Upper lobe of left lung (tissue), 4 donors: ENCODE measurements around the gene LRRC17.

Source experiments
- CTCF ChIP-seq, 6 experiments: fragments of 450-650 bp in 4 of 6; fragments of 200-600 bp in 2 of 6; sonication (generic) in 2 of 6; IDR thresholded peaks; one replicate each; pipeline ENCODE4 v1.5.1; 2016 to 2019; ENCODE audit warnings: antibody characterized with exemption in 6 of 6
- EP300 ChIP-seq, 4 donors: sonication (generic); formaldehyde crosslinking; IDR thresholded peaks; one replicate each; pipeline ENCODE4 v1.5.1; 2017; ENCODE audit warnings: antibody characterized with exemption in 4 of 4, control low read depth in 2 of 4
- POLR2A ChIP-seq, 4 donors: fragments of 450-650 bp; IDR thresholded peaks; one replicate each; pipeline ENCODE4 v1.5.1; 2016 to 2017; ENCODE audit warnings: antibody characterized with exemption in 4 of 4, mild to moderate bottlenecking in 2 of 4

- no peak for TF ChIP-seq CTCF (IDR thresholded peaks at IDR 0.05)
- no peak for TF ChIP-seq POLR2A (IDR thresholded peaks at IDR 0.05)
- no peak for TF ChIP-seq EP300 (IDR thresholded peaks at IDR 0.05)
Measured at GRCh38 chr7:102874966-102875365, 37.8 kb upstream of the LRRC17 start.
